ENCODE data around the gene NGDN.

The NGDN gene

DNA sequence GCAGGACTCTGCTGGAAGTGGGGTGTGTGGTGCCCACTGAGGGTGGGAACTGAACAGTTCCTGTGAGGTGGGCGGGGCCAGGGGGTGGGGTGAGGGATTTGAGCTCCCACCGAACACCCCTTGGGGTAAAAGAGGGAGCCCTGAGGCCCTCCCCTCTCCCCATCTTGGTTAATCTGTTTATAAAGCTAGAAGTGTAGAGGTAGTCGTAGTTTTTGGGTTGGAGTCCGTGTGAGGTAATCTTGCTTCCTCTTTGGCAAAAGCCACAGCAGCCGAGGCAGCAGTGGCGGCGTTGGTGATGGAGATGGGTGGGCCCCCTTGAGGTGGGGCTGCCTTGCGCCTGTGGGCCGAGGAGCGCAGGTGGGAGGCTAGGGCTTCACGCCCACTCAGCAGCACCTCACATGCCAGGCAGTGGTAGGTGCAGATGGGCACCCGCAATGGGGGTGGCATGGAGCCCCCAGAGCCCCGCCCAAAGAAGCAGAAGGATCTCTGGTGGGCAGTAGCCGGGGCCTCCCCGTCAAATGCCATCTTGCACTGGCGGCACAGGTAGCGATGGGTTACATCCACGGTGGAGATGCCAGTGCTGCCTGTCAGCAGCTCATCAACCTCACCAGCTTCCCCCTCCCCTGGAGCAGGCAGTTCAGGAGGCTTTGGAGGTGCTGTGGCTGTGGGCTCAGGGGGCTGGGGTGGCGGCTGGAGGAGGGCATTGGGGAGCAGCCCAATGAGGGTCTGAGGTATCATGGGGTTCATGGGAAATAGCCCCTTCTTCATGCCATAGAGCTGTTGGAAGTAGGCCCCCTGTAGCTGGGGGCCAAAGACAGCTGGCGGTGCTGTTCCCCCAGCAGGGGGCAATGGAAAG is 52.5 kb downstream of the NGDN start:
- no peak for DNase-seq (ENCODE audit: low read depth in 2 of 2)

- DNase-seq (ENCODE audit: low read depth in 2 of 2) = no peak
Observed at GRCh38 chr14:23522643-23523198, 53.2 kb downstream of the NGDN start.

DNA sequence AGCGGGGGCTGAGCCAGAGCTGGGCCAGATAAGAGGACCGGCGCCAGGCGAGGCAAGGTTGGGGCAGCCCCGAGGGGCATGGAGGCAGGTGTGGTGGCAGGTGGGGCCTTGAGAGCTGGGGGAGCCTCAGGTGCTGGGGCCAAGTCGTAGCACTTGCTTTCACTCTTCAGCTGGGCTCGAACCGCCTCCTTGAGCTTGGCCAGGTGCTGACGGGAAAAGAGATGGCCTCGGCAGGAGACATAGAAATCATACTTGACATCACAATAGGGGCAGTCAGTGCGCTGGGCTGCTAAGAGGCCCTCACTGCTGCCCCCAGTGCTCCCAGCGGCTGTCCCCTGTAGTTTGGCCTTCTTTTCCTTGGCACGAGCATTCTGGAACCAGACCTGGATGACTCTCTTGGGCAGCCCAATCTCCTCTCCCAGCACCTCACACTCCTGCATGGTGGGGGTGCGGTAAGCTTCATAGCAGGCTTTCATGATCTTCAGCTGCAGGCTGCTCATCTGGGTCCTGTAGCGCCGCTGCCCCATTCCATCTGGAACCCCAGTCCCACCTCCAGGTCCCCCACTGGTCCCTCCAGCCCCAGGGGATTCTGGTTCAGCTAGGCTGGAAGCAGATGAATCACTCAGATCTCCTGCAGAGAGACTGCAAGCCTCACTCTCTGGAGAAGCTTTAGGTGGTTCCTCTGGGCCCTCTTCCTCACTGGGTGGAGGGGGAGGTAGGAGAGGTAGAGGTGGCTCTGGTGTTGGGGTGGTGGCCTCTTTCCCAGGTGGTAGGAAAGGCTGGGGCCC is 53.9 kb downstream of the NGDN start:
- no peak for DNase-seq (ENCODE audit: low read depth in 2 of 2)

DNA sequence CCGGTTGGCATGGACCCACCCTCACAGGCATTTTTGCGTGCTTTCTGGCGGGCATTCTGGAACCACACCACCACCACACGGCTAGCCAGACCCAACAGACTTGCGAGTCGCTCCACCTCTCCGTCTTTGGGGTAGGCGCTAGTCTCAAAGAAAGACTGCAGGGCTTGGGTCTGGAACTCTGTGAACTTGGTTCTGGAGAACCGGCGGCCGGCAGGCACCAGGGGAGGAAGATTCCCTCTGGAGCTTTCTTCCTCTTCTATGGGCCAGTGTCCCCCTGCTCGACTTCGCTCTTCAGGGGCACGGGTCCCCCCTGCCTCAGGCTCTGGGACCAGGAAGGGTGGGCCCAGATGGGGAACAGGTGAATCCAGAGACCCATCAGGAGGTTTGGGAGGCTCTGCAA is 55.5 kb downstream of the NGDN start:
- DNase-seq (ENCODE audit: low read depth in 2 of 2) = no peak

DNA sequence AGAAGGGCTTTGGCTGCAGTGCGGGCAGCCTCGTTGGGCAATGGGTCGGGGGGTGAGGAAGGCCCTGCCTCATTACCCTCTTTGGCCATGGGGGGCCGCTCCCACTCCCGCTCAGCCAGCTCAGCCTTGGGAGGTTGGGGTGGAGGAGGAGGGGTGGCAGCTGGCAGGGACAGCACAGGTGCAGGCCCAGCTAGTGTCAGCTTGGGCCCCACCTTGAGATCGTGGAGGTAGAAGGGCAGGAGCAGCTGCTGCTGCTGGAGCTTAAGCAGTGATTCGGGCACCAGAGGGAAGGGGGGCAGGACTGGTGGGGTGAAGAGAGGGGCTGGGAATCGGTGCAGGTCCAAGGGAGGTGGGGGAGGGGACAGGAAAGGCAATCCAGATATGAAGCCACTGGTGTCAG is 56.1 kb downstream of the NGDN start:
- no peak for DNase-seq (ENCODE audit: low read depth in 2 of 2)

All from stimulated activated CD4-positive, alpha-beta T cell treated with anti-CD3 and anti-CD28 coated beads, Interleukin-1b, Interleukin-23, amount 100 ng/mL, for 1 hour (primary cell).